Measurements from ENCODE around the gene FGF23. TPM values are rescaled to one million over a fixed set of nuclear protein-coding genes. Genes with fewer than 3 reads are reported as not detected.

The FGF23 gene
- total RNA-seq (under 1 TPM in 1 of 2 donors, not detected in 1; 0.40 TPM), polyA plus RNA-seq (ENCODE audit: insufficient read length in 2 of 2) (under 1 TPM in 1 of 2 donors, not detected in 1; 0.05 TPM)
- long read RNA-seq, donor 1, result 0 reads
- long read RNA-seq, donor 2, result 0 reads
- long read RNA-seq, donor 3, result 0 reads
- long read RNA-seq, donor 4, result 0 reads

DNA sequence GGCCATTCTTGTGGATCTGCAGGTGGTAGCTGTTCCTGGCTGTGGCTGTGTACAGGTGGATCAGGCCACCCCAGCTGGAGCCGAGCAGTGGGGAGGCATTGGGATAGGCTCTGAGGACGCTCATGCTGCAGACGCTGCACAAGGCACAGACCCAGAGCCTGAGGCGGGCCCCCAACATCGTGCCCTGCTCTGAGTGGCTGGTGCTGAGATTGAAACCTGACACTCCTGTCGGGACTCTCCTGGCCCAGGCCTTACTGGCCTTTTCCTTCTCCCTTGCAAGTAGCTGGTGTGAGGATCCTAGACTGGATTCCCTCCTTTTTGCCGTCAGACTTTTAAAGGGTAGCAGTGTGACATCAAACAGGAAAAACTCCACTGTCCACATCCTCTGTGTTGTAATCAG is at the start of gene FGF23:
Gene FGF23 (minus strand): TSS at position 308 of the 400 bp plus-strand sequence. CDS start 130 bp downstream, at position 178.
- DNase-seq (ENCODE audit: low read depth in 4 of 6, low spot score in 6 of 6), result peak in 1 of 6 donors; percentile 13
- WGBS (ENCODE audit: insufficient coverage), result 17% methylated on average over 6 of the region's 7 CpGs

DNA sequence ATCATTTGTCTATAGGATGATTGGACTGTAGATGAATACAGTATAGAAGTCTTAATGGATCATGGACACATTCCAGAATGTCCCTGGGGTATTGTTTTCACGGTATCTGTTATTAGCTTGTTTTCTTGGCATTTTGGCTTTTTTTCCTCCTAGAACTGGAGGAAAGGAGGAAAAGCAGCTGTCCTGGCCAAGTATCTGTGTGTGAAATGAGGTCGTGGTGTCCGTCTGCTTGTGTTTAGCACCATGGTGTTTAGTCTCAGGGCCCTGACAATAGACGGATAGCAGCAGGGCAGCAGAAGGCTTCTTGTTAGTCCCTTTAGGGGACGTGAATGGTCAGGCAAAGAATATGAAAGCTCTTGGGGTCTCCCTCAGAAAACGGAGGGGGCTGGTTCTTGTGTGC is 44.9 kb upstream of the FGF23 start:
- H3K4me1 ChIP-seq (ENCODE audit: control insufficient read depth, insufficient read depth, low read length), result no peaks in the 10 kb centered on the region
- DNase-seq (ENCODE audit: low read depth in 4 of 6, low spot score in 6 of 6), result no peak
- no peaks in the 10 kb centered on the region for H3K36me3 ChIP-seq (ENCODE audit: control insufficient read depth, insufficient read depth, low read length)
- no peak overlapping the region for H3K27ac ChIP-seq (ENCODE audit: low read depth, low read length)
- H3K27me3 ChIP-seq (ENCODE audit: control insufficient read depth, insufficient read depth, low read length), result no peaks in the 10 kb centered on the region
- no peak overlapping the region for H3K4me3 ChIP-seq (ENCODE audit: low read depth, low read length)
- WGBS (ENCODE audit: insufficient coverage), result 33% methylated on average over 6 of the region's 6 CpGs
- no peaks in the 10 kb centered on the region for H3K9me3 ChIP-seq (ENCODE audit: control insufficient read depth, insufficient read depth, low read length)

More for the DNA sequence above, at the start of gene FGF23:
- Histone ChIP-seq H3K9me3 (ENCODE audit: control insufficient read depth, insufficient read depth, low read length) (no peaks in the 10 kb centered on the region), H3K4me3 (ENCODE audit: low read depth, low read length) (no peak within 1 kb of the TSS), H3K36me3 (ENCODE audit: control insufficient read depth, insufficient read depth, low read length) (no peaks in the 10 kb centered on the region), H3K27me3 (ENCODE audit: control insufficient read depth, insufficient read depth, low read length) (no peaks in the 10 kb centered on the region), H3K27ac (ENCODE audit: low read depth, low read length) (no peak within 1 kb of the TSS), H3K4me1 (ENCODE audit: control insufficient read depth, insufficient read depth, low read length) (no peaks in the 10 kb centered on the region)

DNA sequence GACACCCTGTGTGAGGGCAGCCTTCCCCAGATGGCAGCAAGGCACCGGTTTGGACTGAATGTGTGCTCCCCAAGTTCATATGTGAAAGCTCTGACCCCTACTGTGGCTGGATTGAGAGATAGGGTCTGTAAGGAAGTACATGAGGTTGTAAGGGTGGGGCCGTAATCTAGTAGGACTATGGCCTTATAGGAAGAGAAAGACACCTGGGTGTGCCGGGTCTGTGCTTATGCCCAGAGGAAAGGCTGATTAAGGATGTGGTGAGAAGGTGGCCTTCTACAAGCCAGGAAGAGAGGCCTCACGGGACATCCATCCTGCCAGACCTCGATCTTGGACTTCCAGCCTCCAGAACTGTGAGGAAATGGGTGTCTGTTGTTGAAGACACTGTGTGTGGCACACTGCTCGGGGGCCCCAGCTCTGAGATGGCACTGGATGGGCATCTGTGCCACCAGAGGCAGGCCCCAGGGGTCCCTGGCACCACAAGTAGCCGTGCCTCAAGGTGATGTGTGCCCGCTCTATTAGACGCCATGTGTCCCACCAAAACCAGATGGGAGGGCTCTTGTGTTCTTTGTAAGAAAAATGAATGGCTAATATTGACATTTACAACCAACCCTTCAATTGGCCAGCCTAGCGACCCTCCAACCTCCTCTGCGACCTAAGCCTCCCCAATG is 44.1 kb upstream of the FGF23 start:
- DNase-seq (ENCODE audit: low read depth in 4 of 6, low spot score in 6 of 6), result no peak
- no peaks in the 10 kb centered on the region for H3K4me1 ChIP-seq (ENCODE audit: control insufficient read depth, insufficient read depth, low read length)
- no peaks in the 10 kb centered on the region for H3K36me3 ChIP-seq (ENCODE audit: control insufficient read depth, insufficient read depth, low read length)
- no peaks in the 10 kb centered on the region for H3K9me3 ChIP-seq (ENCODE audit: control insufficient read depth, insufficient read depth, low read length)
- 88% methylated on average over 7 of the region's 11 CpGs for WGBS (ENCODE audit: insufficient coverage)
- H3K27ac ChIP-seq (ENCODE audit: low read depth, low read length), result no peak overlapping the region
- H3K4me3 ChIP-seq (ENCODE audit: low read depth, low read length), result no peak overlapping the region
- no peaks in the 10 kb centered on the region for H3K27me3 ChIP-seq (ENCODE audit: control insufficient read depth, insufficient read depth, low read length)

DNA sequence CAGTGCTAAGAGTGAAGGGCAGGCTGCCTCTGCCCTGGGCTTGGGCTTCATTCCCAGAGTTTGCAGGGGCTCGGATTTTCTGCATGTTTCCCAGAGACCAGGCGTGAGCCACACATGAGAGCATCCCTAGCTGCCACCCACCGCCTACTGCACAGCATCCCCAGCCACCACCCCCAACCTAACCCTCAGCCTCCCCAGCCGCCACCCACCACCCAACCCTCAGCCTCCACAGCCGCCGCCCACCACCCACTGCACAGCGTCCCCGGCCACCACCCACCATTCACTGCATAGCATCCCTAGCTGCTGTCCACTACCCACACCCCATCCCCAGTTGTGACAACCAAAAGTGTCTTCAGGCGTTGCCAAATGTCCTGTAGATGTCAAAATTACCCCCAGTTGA is 43.5 kb upstream of the FGF23 start:
- no peak overlapping the region for H3K4me3 ChIP-seq (ENCODE audit: low read depth, low read length)
- no peaks in the 10 kb centered on the region for H3K9me3 ChIP-seq (ENCODE audit: control insufficient read depth, insufficient read depth, low read length)
- WGBS (ENCODE audit: insufficient coverage), result 89% methylated on average over 8 of the region's 9 CpGs
- H3K36me3 ChIP-seq (ENCODE audit: control insufficient read depth, insufficient read depth, low read length), result no peaks in the 10 kb centered on the region
- DNase-seq (ENCODE audit: low read depth in 4 of 6, low spot score in 6 of 6), result no peak
- peaks cover under 1% of the 10 kb centered on the region for H3K4me1 ChIP-seq (ENCODE audit: control insufficient read depth, insufficient read depth, low read length)
- no peak overlapping the region for H3K27ac ChIP-seq (ENCODE audit: low read depth, low read length)
- H3K27me3 ChIP-seq (ENCODE audit: control insufficient read depth, insufficient read depth, low read length), result no peaks in the 10 kb centered on the region

DNA sequence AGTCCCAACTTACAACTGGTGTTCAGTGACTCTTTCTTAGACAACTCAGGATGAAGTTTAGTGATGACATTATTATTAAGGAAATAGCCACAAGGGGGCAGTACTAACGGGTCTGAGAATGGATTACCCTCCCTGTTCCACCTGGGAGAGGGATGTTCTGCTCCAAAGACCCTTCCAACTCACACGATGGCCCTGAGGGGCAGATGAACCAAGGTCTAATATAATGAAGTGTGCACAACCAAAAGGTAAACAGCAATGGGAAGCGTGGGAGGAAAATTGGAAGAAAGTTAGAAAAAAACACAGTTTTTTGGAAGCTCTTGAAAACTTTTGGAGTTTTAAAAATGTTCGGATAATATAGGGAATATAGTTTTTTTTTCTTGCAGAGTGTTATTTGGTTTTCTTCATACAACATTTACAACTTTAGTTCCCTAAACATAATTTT is 42.1 kb upstream of the FGF23 start:
- DNase-seq (ENCODE audit: low read depth in 4 of 6, low spot score in 6 of 6), result peak in 2 of 6 donors; percentile 43 to 49
- WGBS (ENCODE audit: insufficient coverage), result no CpG with 5 or more reads among the region's 4 CpGs
- Histone ChIP-seq H3K27me3 (ENCODE audit: control insufficient read depth, insufficient read depth, low read length) (peaks cover 2% of the 10 kb centered on the region), H3K4me1 (ENCODE audit: control insufficient read depth, insufficient read depth, low read length) (peaks cover 10% of the 10 kb centered on the region), H3K4me3 (ENCODE audit: low read depth, low read length) (no peak overlapping the region), H3K36me3 (ENCODE audit: control insufficient read depth, insufficient read depth, low read length) (no peaks in the 10 kb centered on the region), H3K9me3 (ENCODE audit: control insufficient read depth, insufficient read depth, low read length) (no peaks in the 10 kb centered on the region), H3K27ac (ENCODE audit: low read depth, low read length) (no peak overlapping the region)

DNA sequence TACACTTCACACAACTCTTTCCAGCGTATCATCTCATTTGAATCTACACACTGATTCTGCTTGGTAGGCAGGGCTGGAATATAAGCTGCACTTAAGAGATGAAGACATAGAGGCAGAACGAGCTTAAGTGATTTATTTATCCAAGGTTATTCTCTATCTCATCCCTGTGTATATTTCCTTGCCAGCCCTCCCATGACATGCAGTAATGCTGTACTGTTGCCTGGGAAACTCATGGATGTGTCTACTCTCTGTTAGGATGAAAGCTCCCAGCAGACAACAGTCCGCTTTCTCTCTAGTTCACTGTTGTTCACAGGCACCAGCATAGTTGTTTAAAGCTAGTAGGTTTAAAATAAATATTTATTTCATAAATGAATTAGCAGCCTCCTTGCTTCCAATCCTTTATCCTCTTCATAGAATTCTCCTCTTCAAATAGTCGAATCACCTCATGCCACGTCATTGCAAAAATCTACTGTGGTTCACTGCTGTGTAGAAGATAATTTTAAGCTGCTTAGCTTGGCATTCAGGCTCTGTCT is 40.7 kb upstream of the FGF23 start:
- H3K27ac ChIP-seq (ENCODE audit: low read depth, low read length), result no peak overlapping the region
- DNase-seq (ENCODE audit: low read depth in 4 of 6, low spot score in 6 of 6), result peak in 2 of 6 donors; percentile 69 to 88

DNA sequence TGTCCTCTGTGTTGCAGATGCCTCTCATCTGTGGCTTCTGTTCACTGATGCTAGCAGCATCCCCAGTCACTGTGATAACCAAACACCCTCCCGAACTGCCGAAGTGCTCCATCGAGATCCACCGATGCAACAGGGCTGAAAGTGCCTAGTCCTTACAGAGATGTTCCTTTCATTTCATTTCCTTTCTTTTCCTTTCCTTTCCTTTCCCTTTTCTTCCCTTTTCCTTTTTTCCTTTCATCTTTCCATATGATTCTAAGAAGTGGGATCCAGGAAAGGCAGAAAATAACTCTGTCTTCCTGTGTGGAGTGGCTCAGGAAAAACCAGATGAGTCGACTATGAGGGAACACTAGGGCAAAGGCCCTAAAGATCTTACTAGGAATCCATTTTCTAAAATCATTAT is 39.4 kb upstream of the FGF23 start:
- no peak for DNase-seq (ENCODE audit: low read depth in 4 of 6, low spot score in 6 of 6)
- no peak overlapping the region for H3K4me3 ChIP-seq (ENCODE audit: low read depth, low read length)
- H3K27me3 ChIP-seq (ENCODE audit: control insufficient read depth, insufficient read depth, low read length), result peaks cover 2% of the 10 kb centered on the region
- H3K36me3 ChIP-seq (ENCODE audit: control insufficient read depth, insufficient read depth, low read length), result no peaks in the 10 kb centered on the region
- peaks cover 13% of the 10 kb centered on the region for H3K4me1 ChIP-seq (ENCODE audit: control insufficient read depth, insufficient read depth, low read length)
- no peaks in the 10 kb centered on the region for H3K9me3 ChIP-seq (ENCODE audit: control insufficient read depth, insufficient read depth, low read length)
- H3K27ac ChIP-seq (ENCODE audit: low read depth, low read length), result no peak overlapping the region
- 90% methylated on average over 4 of the region's 5 CpGs for WGBS (ENCODE audit: insufficient coverage)

More for the DNA sequence above, 40.7 kb upstream of the FGF23 start:
- no CpG with 5 or more reads among the region's 5 CpGs for WGBS (ENCODE audit: insufficient coverage)
- no peak overlapping the region for H3K4me3 ChIP-seq (ENCODE audit: low read depth, low read length)
- H3K36me3 ChIP-seq (ENCODE audit: control insufficient read depth, insufficient read depth, low read length), result no peaks in the 10 kb centered on the region
- H3K9me3 ChIP-seq (ENCODE audit: control insufficient read depth, insufficient read depth, low read length), result no peaks in the 10 kb centered on the region
- peaks cover 10% of the 10 kb centered on the region for H3K4me1 ChIP-seq (ENCODE audit: control insufficient read depth, insufficient read depth, low read length)
- peaks cover 2% of the 10 kb centered on the region for H3K27me3 ChIP-seq (ENCODE audit: control insufficient read depth, insufficient read depth, low read length)

DNA sequence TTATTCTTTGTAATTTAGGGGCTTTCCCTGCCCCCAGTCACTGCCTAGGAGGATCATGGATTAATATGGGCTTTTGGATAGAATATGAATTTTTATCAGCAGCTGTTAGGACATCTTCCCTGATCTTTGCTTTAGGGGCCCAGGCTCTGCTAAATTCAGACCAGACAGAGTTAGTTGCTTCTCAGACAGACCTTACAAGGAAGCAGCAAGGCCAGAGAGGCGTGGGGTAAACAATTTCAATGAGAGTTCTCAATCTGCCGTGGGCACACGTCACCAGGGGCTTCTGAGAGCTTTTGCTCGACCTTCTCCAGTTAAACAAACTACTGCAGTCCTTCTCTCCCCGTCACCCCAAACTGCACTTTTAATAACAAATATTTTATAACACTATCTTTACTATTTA is 38.4 kb upstream of the FGF23 start:
- no peaks in the 10 kb centered on the region for H3K36me3 ChIP-seq (ENCODE audit: control insufficient read depth, insufficient read depth, low read length)
- no peak for DNase-seq (ENCODE audit: low read depth in 4 of 6, low spot score in 6 of 6)
- H3K4me3 ChIP-seq (ENCODE audit: low read depth, low read length), result no peak overlapping the region
- no peaks in the 10 kb centered on the region for H3K9me3 ChIP-seq (ENCODE audit: control insufficient read depth, insufficient read depth, low read length)
- H3K4me1 ChIP-seq (ENCODE audit: control insufficient read depth, insufficient read depth, low read length), result peaks cover 13% of the 10 kb centered on the region
- WGBS (ENCODE audit: insufficient coverage), result 48% methylated on average over 4 of the region's 5 CpGs
- H3K27ac ChIP-seq (ENCODE audit: low read depth, low read length), result no peak overlapping the region
- peaks cover 2% of the 10 kb centered on the region for H3K27me3 ChIP-seq (ENCODE audit: control insufficient read depth, insufficient read depth, low read length)

DNA sequence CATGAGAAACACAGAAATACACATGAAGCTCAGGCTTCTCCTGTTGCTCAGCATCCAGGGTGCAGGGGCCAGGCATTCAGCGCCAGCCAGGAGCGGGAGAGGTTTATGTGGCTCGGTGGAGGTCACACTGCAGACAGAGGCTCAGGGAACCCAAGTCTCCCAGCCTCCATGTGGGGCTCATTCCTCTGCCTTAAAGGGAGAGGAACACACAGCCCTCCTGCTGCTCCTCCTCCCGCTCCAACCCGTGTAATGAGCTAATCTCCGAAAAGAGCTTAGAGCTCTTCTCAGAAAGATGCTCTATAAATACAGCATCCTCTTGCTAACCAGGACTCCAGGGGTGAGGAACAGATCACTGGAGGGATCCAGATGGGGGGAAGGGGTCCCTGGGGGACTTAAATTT is 37.9 kb upstream of the FGF23 start:
- DNase-seq (ENCODE audit: low read depth in 4 of 6, low spot score in 6 of 6), result peak in 2 of 6 donors; percentile 18 to 28
- Histone ChIP-seq H3K27me3 (ENCODE audit: control insufficient read depth, insufficient read depth, low read length) (peaks cover 2% of the 10 kb centered on the region), H3K4me3 (ENCODE audit: low read depth, low read length) (no peak overlapping the region), H3K36me3 (ENCODE audit: control insufficient read depth, insufficient read depth, low read length) (no peaks in the 10 kb centered on the region), H3K27ac (ENCODE audit: low read depth, low read length) (no peak overlapping the region), H3K4me1 (ENCODE audit: control insufficient read depth, insufficient read depth, low read length) (peaks cover 13% of the 10 kb centered on the region), H3K9me3 (ENCODE audit: control insufficient read depth, insufficient read depth, low read length) (no peaks in the 10 kb centered on the region)
- WGBS (ENCODE audit: insufficient coverage), result 33% methylated on average over 2 of the region's 6 CpGs

DNA sequence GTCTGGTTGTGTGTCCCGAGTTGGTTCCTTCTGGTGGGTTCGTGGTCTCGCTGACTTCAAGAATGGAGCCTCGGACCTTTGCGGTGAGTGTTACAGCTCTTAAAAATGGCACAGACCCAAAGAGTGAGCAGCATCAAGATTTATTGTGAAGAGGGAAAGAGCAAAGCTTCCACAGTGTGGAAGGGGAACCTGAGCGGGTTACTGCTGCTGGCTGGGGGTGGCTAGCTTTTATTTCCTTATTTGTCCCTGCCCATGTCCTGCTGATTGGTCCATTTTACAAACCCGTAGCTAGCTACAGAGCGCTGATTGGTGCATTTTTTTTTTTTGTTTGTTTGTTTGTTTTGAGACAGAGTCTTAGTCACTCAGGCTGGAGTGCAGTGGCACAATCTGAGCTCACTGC is 36.8 kb upstream of the FGF23 start:
- Histone ChIP-seq H3K27ac (ENCODE audit: low read depth, low read length) (no peak overlapping the region), H3K9me3 (ENCODE audit: control insufficient read depth, insufficient read depth, low read length) (no peaks in the 10 kb centered on the region), H3K4me3 (ENCODE audit: low read depth, low read length) (no peak overlapping the region), H3K36me3 (ENCODE audit: control insufficient read depth, insufficient read depth, low read length) (no peaks in the 10 kb centered on the region), H3K27me3 (ENCODE audit: control insufficient read depth, insufficient read depth, low read length) (peaks cover 2% of the 10 kb centered on the region), H3K4me1 (ENCODE audit: control insufficient read depth, insufficient read depth, low read length) (peaks cover 13% of the 10 kb centered on the region)
- DNase-seq (ENCODE audit: low read depth in 4 of 6, low spot score in 6 of 6), result no peak
- 86% methylated on average over 8 of the region's 8 CpGs for WGBS (ENCODE audit: insufficient coverage)
